ENCODE results near the gene MAS1. TPM values are rescaled to one million over a fixed set of nuclear protein-coding genes. Genes with fewer than 3 reads are reported as not detected.

The MAS1 gene
- 0.01 TPM in 1 of 5 replicates, not detected in the others for total RNA-seq (2022; extraction: Qiagen RNA extraction)

GRCh38 chr6:159890792-159891191 lies at the start of gene MAS1:
Gene MAS1, plus strand, starts transcription at chr6:159890988. Its CDS starts 15,968 bp downstream, at chr6:159906956.

Other genes starting within 250 kb of the MAS1 start
- 159 to 200 TPM (median 189 TPM) in 5 replicates for gene SOD2, start 197.7 kb upstream of the MAS1 start, total RNA-seq (2022; extraction: Qiagen RNA extraction)
- gene WTAP, start 163.5 kb upstream of the MAS1 start, total RNA-seq (2022; extraction: Qiagen RNA extraction): 64.8 to 70.6 TPM (median 65.7 TPM) in 5 replicates
- 25.8 to 29.3 TPM (median 27.5 TPM) in 5 replicates for gene ACAT2, start 128.9 kb upstream of the MAS1 start, total RNA-seq (2022; extraction: Qiagen RNA extraction)
- gene TCP1, start 101.4 kb upstream of the MAS1 start, total RNA-seq (2022; extraction: Qiagen RNA extraction): 211 to 267 TPM (median 224 TPM) in 5 replicates
- 72.2 to 97.1 TPM (median 88.3 TPM) in 5 replicates for gene MRPL18, start 100.5 kb upstream of the MAS1 start, total RNA-seq (2022; extraction: Qiagen RNA extraction)
- 0.05 to 0.13 TPM (median 0.05 TPM) in 3 of 5 replicates, not detected in the others for gene PNLDC1, start 90.7 kb upstream of the MAS1 start, total RNA-seq (2022; extraction: Qiagen RNA extraction)
- gene IGF2R, start 78.1 kb downstream of the MAS1 start, total RNA-seq (2022; extraction: Qiagen RNA extraction): 28.2 to 35.9 TPM (median 28.3 TPM) in 5 replicates
- gene SLC22A1, start 230.8 kb downstream of the MAS1 start, total RNA-seq (2022; extraction: Qiagen RNA extraction): 0.73 to 2.3 TPM (median 1.7 TPM) in 5 replicates